HG02759 (cell line): ENCODE results near the gene TLN1.
A peak's percentile ranks its signal among the peaks of the same experiment; 100 is the strongest.

Source experiments
- ATAC-seq: cut with Tn5 transposase; IDR thresholded peaks from one replicate; pipeline ENCODE4 v1.9.1; 2021; ENCODE audit warnings: mild to moderate bottlenecking, moderate library complexity; ENCODE audit not compliant: unreplicated experiment

Gene TLN1

DNA sequence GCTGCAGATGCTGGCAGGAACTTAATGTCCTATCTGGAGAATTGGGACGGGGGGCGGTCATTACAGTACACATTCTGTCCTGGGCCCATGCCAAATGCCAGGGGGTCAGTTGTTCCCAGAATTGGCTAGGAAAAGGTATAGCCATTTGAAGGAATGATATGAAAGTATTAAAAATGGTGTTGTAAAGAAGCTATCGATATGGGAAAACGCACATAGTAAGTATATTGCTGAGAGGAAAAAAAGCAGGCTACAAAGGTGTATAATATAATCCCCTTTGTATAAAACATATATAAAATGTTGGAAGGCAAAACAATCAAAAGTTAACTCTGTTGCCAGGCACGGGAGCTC is 66.5 kb downstream of the TLN1 start:
- ATAC-seq: no peak

GRCh38 chr9:35664531-35665470 is 67.2 kb downstream of the TLN1 start, which contains the start of gene ARHGEF39:
Gene ARHGEF39 (minus strand): TSS chr9:35665195. CDS start chr9:35665169, 26 bp downstream.
- peak; percentile 93 for ATAC-seq

DNA sequence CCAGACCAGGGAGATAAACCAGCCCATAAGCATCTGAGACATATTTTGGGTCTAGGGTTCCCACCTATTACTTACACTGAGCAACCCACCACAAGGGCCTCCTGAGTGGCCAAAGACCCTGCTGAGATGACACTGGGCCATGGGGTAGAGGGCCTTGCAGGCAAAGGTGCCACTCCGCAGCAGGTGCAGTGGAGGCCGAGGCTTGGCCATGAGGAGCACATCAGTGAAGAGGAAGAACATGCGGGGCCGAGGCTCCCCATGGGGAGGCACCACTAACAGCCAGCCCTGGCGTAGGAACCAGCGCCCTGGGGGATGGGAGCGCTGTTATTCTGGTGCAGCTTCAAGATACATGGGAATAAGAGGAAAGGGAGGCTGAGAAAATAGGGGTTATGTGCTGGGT is 69.6 kb downstream of the TLN1 start:
- no peak for ATAC-seq

- ATAC-seq: no peak
Measured at GRCh38 chr9:35661756-35662350, 70.1 kb downstream of the TLN1 start.

DNA sequence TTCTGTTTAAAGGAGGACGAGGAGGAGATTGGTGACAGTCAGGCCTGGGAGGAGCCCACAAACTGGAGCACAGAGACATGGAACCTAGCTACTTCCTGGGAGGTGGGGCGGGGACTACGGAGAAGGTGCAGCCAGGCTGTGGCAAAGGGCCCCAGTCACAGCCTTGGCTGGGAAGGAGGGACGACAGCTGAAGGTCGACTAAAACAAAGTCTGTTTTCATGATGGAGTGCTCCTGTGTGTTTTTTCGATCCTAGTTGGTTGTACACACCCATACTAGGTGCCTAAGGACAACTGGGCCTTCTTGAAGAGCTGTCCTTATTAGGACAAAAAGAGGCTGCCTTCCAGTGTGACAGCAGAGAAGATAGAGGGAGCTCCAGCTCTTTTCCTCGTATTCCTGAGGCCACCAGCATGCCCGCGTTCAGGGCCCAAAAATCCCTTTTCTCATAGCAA is 71.0 kb downstream of the TLN1 start:
- no peak for ATAC-seq

- ATAC-seq: no peak
Measured at GRCh38 chr9:35659340-35659739, 72.7 kb downstream of the TLN1 start.

GRCh38 chr9:35658968-35659220 is 73.1 kb downstream of the TLN1 start:
- ATAC-seq: no peak

DNA sequence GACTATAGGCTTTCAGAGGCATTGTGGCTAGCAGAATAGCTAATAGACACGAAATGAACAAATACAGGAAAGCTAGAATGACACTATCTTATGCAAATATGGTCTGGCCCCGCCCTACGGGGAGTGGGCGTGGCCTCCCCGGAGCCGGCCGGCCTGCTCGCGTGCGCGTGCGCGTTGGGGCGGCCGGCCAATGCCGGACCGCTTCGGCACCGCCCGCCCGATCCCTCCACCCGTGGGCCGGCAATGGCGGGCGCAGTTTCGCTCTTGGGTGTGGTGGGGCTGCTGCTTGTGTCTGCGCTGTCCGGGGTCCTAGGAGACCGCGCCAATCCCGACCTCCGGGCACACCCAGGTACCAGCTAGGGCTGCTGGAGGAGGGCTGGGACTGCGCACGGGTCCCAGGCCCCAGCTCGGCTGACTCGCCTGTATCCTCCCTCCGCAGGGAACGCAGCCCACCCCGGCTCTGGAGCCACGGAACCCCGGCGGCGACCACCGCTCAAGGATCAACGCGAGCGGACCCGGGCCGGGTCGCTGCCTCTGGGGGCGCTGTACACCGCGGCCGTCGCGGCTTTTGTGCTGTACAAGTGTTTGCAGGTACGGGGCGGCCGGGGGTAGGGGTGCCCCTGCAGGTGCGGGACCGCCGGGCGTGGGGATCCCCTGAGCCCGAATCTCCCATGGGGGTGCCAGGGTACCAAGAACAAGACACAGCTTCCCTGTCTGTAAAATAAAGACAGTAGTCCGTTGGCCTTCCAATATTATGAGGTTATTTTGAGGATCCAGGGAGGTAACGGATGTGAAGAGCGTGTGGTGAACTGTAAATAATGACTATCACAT is 73.6 kb downstream of the TLN1 start, which contains the start of gene CCDC107:
TSS of gene CCDC107 (plus strand) at position 156 of the 831 bp plus-strand sequence. CDS start at position 244, 88 bp downstream.
- peak; percentile 69 for ATAC-seq

DNA sequence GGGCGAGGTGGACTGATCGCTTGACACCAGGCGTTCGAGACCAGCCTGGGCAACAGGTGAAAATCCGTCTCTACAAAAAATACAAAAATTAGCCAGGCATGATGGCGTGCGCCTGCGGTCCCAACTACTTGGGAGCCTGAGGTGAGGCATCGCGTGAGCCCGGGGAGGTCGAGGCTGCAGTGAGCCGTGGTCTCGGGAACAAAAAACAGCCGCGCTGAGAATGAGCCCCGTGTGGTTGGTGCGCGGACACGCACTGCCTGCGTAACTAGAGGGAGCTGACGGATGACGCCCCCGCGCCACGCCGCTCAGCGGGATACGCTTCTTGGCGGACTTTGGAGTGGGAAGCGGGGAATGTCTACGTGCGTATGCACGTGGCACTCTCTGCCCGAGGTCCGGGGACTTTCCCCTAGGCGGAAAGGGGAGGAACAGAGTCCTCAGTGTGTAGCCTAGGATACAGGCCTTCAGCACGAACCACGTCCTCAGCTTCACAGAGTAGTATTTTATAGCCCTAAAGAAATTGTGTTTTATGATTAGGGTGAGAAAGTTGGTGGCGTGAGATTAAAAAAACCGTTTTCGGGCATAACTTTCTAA is 74.4 kb downstream of the TLN1 start, which contains the start of gene RMRP:
TSS of gene RMRP (minus strand) at position 474 of the 591 bp plus-strand sequence.
- peak; percentile 87 for ATAC-seq

DNA sequence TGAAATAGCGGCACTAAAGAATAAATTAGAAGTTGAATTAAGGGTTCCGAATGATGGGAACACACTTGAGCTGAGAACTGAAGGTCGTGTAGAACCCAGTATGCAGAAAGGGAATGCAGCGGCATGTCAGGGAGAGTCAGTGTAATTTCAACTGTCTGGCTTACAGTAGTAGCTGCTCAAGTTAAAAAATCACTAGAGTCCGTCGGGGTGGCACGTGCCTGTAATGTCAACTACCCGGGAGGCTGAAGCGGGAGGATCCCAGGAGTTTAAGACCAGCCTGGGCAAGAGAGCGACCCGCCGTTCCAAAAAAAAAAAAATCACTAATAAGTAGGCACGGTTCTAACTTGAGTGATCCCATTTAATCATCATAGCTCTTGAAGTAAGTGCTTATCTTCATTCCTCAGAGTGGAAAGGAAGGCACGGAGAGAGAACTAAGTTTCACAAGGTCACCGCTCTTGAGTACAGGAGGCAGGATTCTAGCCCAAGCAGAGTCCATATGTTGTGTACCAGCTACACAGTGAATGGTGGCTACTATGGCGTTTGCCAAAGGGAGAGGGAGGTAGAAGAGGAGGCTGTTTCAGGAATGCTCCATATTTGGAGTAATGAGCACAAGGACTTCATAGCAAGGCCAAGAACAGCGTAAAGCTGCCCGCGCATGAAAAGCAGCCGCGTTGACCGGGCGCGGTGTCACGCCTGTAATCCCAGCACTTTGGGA is 75.0 kb downstream of the TLN1 start:
- ATAC-seq: no peak

DNA sequence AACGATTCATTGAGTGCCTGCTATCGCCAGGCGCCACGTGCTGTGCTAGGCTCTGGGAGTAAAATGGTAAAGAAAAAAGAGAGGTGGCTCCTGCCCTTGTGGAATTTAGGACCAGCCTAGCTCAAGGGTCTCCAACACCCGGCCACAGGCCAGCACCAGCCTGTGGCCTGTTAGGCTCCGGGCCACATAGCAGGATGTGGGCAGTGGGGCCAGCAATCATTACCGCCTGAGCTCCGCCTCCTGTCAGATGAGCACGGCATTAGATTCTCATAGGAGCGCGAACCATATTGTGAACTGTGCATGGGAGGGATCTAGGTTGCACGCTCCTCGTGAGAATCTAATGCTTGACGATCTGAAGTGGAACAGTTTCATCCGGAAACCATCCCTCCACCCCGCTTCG is 75.6 kb downstream of the TLN1 start:
- ATAC-seq: no peak

DNA sequence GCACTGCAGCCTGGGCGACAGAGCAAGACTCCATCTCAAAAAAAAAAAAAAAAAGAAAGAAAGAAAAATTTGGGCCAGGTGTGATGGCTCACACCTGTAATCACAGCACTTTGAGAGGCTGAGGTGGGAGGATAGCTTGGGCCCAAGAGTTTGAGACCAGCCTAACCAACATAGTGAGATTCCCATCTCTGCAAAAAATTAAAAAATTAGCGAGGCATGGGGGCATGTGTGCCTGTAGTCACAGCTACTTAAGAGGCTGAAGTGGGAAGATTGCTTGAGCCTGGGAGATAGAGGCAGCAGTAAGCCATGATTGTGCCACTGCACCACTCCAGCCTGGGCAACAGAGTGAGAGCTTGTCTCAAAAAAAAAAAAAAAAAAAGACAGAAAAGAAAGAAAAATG is 78.4 kb downstream of the TLN1 start:
- ATAC-seq: no peak

DNA sequence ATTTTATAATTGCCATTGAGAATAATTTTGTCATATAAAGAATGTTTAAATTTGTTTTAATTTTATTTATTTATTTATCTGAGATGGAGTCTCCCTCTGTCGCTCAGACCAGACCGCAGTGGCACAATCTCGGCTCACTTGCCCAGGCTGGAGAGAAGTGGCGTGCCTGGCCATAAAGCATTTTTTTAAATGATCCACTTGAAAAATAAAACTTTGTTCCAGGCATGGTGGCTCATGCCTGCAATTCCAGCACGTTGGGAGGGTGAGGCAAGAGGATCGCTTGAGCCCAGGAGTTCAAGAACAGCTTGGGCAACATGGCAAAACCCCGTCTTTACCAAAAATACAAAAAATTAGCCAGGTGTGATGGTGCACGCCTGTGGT is 79.2 kb downstream of the TLN1 start:
- no peak for ATAC-seq

- no peak for ATAC-seq
Measured at GRCh38 chr9:35651956-35652828, 79.8 kb downstream of the TLN1 start.

DNA sequence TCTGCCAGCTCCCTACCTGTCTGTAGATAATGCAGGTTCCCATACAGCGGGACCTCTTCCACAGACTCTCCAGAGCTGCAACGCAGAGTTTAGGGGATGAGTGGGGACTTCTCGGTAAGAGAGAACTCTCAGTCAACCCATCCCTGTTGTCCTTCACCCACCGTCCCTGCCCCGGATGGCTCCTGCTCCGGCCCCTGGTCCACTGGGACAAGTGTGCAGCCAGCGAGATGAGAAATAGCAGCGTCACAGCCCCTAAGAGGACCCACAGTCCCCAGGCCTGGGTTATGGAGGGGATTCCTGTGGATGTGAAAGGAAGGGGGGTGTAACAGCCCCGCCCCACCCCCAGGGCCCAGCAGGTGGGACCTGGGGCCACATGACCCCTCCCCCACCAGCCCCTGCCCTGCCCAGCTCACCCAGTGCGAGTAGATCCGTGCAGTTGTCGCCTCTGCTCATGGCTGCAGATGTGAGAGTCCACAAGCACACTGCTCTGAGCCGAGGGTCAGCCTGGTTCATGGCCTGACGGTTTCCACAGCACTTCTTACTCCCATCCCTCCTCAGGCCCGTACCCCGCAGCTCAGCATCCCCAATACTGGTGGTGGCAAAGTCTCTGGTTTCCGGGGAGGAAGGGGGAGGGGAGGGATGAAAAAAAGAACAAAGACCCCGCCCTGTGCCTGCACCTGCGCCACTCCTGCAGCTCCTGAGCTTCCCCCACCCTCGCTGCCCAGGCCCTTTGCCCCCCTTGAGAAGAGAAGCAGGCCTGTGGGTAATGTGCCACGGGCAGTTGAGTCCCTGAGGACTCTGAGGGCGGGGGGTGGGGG is 81.4 kb downstream of the TLN1 start, which contains the start of gene SIT1:
TSS of gene SIT1 (minus strand) at position 591 of the 818 bp plus-strand sequence. CDS start at position 513, 78 bp downstream.
- no peak for ATAC-seq

GRCh38 chr9:35649431-35650340 is 82.3 kb downstream of the TLN1 start:
- ATAC-seq: no peak
